Activated CD8-positive, alpha-beta memory T cell treated with anti-CD3 and anti-CD28 coated beads, Interleukin-2, amount 50 U/mL, for 24 hours (primary cell): ENCODE measurements around the gene BCL11B.

ENCODE experiments used
- DNase-seq: peaks from one replicate; pipeline ENCODE4 v3.0.0-alpha.2; 2020; ENCODE audit errors: extremely low read depth

Gene BCL11B

DNA sequence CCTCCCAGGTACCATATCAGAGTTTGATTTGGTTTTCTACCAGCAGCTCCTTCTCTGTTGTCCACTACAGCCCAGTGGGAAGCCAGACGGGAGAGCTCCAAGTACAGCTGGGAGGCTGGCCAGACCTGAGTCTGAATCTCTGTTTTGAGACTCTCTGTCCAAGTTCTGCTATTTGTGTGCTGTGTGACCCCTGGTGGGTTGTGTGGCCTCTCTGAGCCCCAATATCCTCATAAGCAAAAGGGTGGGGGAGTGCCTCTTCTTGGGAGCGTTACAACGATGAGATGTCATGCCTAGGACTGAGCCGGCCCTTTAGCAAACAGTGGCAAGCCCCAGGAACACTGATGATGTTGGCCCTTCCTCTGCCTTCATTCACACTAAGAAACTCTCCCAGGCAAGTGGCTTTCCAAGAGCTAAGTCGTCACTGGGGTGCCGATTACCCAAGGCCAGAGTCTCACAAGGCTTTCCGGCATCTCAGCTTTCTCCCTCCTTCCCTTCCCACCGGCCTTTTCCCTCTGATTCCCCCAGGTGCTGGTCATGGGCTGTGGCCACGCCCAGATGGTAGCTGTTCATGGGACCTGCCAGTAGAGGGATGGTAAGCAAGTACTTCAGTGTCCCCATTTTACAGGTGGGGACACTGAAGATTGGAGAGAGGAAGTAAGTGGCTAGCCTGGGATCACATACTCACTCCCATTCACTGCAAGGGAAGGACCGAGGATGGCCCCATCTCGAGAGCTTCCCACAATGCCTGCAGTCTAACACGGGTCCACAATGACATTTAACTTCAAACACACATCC, 47.7 kb downstream of the BCL11B start:
- no peak for DNase-seq

GRCh38 chr14:99221445-99221844, 50.6 kb downstream of the BCL11B start:
- no peak for DNase-seq

DNA sequence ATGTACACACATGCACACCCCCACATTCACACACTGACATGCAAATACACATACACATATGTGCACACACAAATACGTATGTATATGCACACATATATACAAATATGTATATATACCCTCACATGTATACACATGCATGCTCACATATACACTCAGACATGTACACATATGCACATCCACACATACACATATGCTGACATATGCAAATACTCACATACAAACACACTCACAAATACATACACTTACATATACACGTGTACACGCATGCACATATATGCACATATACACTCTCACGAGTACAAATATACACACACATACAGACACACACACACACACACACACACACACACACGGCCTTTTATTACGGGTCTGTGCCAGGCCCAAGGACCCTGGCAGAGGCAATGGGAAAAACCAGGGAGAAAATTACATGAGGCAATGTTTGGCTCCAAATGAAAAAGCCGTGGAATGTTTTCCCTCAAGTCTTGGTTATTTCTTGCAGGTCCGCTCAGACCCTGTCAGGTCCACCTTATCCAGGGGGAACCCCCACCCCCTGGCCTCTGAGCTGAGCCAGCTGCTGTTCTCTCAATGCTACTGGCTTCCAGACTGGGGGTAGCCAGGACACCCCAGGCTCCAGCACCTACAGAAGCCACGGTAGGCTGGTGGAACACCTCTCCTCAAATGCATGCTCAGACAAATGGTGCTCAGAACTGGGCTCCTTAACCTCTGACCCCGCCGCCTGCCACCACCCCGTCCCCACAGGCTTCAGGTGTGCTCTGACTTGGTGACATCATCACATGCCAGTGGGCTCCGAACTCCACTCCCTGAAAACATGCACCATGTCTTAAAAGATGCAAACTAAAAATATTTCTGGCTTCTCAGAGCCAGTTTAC, 54.7 kb downstream of the BCL11B start:
- DNase-seq: no peak

DNA sequence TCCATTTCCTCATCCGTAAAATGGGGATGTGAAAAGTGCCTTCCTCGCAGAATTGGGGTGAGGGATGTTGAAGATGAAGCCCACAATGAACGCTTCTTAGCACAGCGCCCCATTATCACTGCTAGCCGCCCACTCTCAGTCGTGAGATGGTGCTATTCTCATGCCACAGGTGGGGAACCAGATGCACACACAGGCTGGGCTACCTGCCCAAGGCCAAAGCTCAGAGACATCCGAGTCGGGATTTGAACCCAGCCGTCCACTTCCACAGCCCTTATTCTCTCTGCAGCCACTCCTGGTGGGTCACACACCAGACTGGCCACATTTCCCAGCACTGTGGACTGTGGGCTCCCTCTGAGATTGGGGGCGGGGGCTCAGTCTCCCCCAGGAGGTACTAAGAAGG, 55.8 kb downstream of the BCL11B start:
- DNase-seq: no peak

GRCh38 chr14:99215277-99215676, 56.7 kb downstream of the BCL11B start:
- DNase-seq: no peak

GRCh38 chr14:99214701-99215100, 57.3 kb downstream of the BCL11B start:
- DNase-seq: no peak

GRCh38 chr14:99213527-99213971, 58.4 kb downstream of the BCL11B start:
- no peak for DNase-seq

GRCh38 chr14:99213101-99213500, 58.9 kb downstream of the BCL11B start:
- no peak for DNase-seq

DNA sequence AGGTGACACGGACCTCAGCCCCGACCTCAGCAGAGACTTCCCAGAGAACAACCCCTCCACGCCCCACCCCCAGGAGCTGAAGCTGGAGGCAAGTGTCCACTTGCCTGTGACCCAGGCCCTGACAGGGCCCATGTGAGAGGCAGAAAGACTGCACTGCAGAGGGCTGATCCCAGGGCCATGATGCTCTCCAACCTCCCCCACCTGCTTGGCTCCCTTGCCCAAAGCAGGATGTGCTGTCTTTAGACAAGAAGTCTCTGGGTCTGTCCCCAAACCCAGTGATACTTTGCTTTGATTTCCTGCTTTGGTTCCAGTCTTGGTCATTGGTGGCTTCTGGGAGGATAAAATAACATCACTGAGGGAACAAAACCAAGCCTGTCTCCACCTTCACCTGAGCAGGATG, 59.4 kb downstream of the BCL11B start:
- no peak for DNase-seq

GRCh38 chr14:99212199-99212598, 59.8 kb downstream of the BCL11B start:
- no peak for DNase-seq

GRCh38 chr14:99211410-99211809, 60.6 kb downstream of the BCL11B start:
- no peak for DNase-seq

GRCh38 chr14:99210333-99210732, 61.7 kb downstream of the BCL11B start:
- no peak for DNase-seq

DNA sequence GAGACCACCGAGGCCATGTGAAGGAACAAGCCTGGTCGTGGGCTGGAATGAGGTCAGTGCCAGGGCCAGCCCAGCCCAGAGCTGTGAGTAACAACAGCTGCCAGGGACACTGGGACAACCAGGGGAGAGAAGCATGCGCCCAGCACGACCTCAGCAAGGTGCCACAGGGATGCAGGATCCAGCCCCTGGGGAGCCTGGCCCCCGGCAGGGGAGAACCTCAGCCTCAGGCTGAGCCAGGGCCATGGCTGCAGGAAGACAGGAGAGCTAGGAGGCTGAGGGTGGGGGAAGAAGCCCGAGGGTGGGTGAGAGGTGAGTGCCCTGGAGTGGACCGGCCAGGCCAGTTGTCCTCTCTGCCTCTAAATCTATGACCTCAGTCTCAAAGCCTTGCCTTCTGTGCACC, 62.6 kb downstream of the BCL11B start:
- DNase-seq: no peak

DNA sequence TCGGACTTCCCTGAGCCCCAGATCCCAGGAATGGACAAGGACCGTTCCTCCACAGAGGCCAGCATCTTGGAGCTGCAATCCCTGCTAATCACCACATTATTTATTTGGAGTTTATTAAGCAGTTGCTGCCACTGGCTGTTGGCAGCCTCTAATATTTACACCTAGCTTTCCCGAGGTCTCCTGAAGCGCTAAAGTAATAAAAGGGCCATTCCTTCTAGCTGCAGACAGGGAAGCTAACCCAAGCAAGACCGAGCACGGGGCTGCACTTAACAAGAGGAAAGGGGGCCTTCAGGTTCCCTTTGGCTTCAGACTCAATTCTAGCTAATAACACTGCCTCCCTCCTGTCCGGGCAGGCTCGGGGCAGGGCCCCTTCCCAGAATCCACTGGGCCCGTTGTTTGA, 63.7 kb downstream of the BCL11B start:
- DNase-seq: no peak

- DNase-seq: no peak
Observed at GRCh38 chr14:99207456-99207855, 64.5 kb downstream of the BCL11B start.

GRCh38 chr14:99206090-99206489, 65.9 kb downstream of the BCL11B start:
- no peak for DNase-seq

GRCh38 chr14:99205086-99205688, 66.8 kb downstream of the BCL11B start:
- no peak for DNase-seq

GRCh38 chr14:99203801-99204200, 68.2 kb downstream of the BCL11B start:
- no peak for DNase-seq

GRCh38 chr14:99203080-99203479, 68.9 kb downstream of the BCL11B start:
- no peak for DNase-seq

GRCh38 chr14:99202516-99202915, 69.5 kb downstream of the BCL11B start:
- no peak for DNase-seq

DNA sequence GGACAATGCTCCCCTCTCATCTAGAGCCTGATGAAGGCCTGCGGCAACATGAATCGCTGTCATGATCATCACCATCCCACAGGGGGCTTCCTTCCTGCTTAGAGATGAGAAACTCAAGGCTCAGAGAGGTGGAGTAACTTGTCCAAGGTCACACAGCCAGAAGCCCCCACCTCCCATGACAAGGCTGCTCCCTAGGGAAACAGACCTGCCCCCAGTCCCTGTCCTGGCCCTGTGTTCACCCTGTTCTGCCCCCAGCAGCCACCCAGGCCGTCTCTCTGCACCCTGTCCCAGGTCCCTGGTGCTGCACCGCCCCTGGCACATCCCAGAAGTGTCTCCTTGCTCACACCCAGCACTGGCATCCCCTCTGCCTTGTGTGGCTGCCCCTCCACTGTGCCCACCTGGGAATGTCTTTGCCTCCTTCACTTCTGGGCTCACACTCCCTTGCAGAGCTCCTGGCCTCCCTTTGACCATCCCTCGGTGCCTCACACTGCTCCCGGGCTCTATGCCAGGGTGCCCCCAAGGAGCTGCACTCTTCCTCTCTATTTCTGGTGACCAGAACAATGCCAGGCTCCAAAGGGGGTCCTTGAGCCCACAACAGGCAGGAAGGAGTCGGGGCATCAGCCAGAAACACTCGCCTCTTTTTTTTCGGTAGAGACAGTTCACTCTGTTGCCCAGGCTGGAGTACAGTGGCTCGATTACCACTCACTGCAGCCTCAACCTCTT, 70.5 kb downstream of the BCL11B start:
- DNase-seq: no peak

- no peak for DNase-seq
Observed at GRCh38 chr14:99200654-99201005, 71.4 kb downstream of the BCL11B start.
